ENCODE measurements around the gene GPR107. TPM values are rescaled to one million over a fixed set of nuclear protein-coding genes. Genes with fewer than 3 reads are reported as not detected.

The GPR107 gene
- total RNA-seq, 2 experiments from 2014 or later, result 10.4 to 24.3 TPM

- Histone ChIP-seq H3K27ac (ENCODE audit: low read depth, low read length, poor library complexity, severe bottlenecking) (peak overlapping the region; percentile 70), H3K4me1 (ENCODE audit: insufficient read depth, low read length, poor library complexity, severe bottlenecking) (peaks cover 98% of the 10 kb centered on the region), H3K9me2 (ENCODE audit: insufficient read depth, low read length) (no peaks in the 10 kb centered on the region), H3K36me3 (ENCODE audit: insufficient read depth, low read length) (peaks cover 39% of the 10 kb centered on the region), H3K4me3 (ENCODE audit: low read depth, low read length, poor library complexity, severe bottlenecking) (peak overlapping the region; percentile 10), H4K20me1 (ENCODE audit: insufficient read depth, low read length) (peaks cover 25% of the 10 kb centered on the region), H3K9me3 (ENCODE audit: low read length) (no peaks in the 10 kb centered on the region), H2AFZ (ENCODE audit: low read length) (no peak overlapping the region), H3K79me2 (ENCODE audit: insufficient read depth, low read depth, low read length) (peaks cover 100% of the 10 kb centered on the region), H3K4me2 (ENCODE audit: low read length) (peak overlapping the region; percentile 49)
- ChIA-PET CTCF (ENCODE audit: unreplicated experiment) (no interaction called here), POLR2A (interaction anchor here (0.6 to 3.0 kb wide), 4 partner anchors 11 to 28 kb away, joined by 3 to 11 read pairs (median 4); no protein-coding TSS in a partner anchor)
- DNase-seq (ENCODE audit: low spot score), result peak; percentile 55
- TF ChIP-seq CTCF (conservative IDR thresholded peaks at IDR 0.05; ENCODE audit: low read length), result no peak
- TF ChIP-seq EZH2phosphoT487 (IDR thresholded peaks at IDR 0.05; ENCODE audit: borderline replicate concordance, low read depth, low read length), result no peak
- intact Hi-C loops (cut with micrococcal nuclease; ENCODE audit: unreplicated experiment), result no loop called here
- no TSS peak for BruUV-seq (replicated peaks)
Observed at GRCh38 chr9:130023144-130023787, 30.4 kb upstream of the GPR107 start.

GRCh38 chr9:130023994-130024596 is 29.6 kb upstream of the GPR107 start:
- CTCF ChIA-PET (ENCODE audit: unreplicated experiment), result no interaction called here
- peaks cover 99% of the 10 kb centered on the region for H3K4me1 ChIP-seq (ENCODE audit: insufficient read depth, low read length, poor library complexity, severe bottlenecking)
- BruUV-seq (replicated peaks), result no TSS peak
- intact Hi-C loops (cut with micrococcal nuclease; ENCODE audit: unreplicated experiment), result no loop called here
- H3K4me2 ChIP-seq (ENCODE audit: low read length), result peak overlapping the region; percentile 49
- H3K9me2 ChIP-seq (ENCODE audit: insufficient read depth, low read length), result no peaks in the 10 kb centered on the region
- peaks cover 100% of the 10 kb centered on the region for H3K79me2 ChIP-seq (ENCODE audit: insufficient read depth, low read depth, low read length)
- no peaks in the 10 kb centered on the region for H3K9me3 ChIP-seq (ENCODE audit: low read length)
- H4K20me1 ChIP-seq (ENCODE audit: insufficient read depth, low read length), result peaks cover 33% of the 10 kb centered on the region
- H3K27ac ChIP-seq (ENCODE audit: low read depth, low read length, poor library complexity, severe bottlenecking), result peak overlapping the region; percentile 70
- H3K4me3 ChIP-seq (ENCODE audit: low read depth, low read length, poor library complexity, severe bottlenecking), result peak overlapping the region; percentile 10
- no peak overlapping the region for H2AFZ ChIP-seq (ENCODE audit: low read length)
- DNase-seq (ENCODE audit: low spot score), result no peak
- H3K36me3 ChIP-seq (ENCODE audit: insufficient read depth, low read length), result peaks cover 33% of the 10 kb centered on the region
- POLR2A ChIA-PET, result interaction anchor here (0.7 to 3.0 kb wide), 5 partner anchors 9 to 29 kb away, joined by 3 to 11 read pairs (median 4); no protein-coding TSS in a partner anchor
- TF ChIP-seq CTCF (conservative IDR thresholded peaks at IDR 0.05; ENCODE audit: low read length), result no peak
- TF ChIP-seq EZH2phosphoT487 (IDR thresholded peaks at IDR 0.05; ENCODE audit: borderline replicate concordance, low read depth, low read length), result no peak

DNA sequence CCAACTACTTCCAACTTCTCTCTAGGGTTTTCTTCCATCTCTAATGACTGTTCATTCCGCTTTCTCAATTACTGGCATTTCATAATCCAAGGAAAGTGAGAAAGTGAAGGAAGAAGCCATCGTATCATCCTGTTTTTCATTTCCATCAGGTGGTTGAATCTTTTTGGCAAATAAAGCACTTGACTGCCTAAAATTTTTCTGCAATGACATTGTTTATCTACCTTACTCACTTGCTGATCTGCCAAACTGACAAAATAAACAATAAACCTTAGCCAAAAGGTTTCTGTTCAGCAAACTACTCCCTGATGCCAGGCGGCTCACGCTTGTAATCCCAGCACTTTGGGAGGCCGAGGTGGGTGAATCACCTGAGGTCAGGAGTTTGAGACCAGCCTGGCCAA is 29.1 kb upstream of the GPR107 start:
- no peak overlapping the region for H2AFZ ChIP-seq (ENCODE audit: low read length)
- peaks cover 38% of the 10 kb centered on the region for H4K20me1 ChIP-seq (ENCODE audit: insufficient read depth, low read length)
- no peaks in the 10 kb centered on the region for H3K9me3 ChIP-seq (ENCODE audit: low read length)
- peaks cover 29% of the 10 kb centered on the region for H3K36me3 ChIP-seq (ENCODE audit: insufficient read depth, low read length)
- H3K4me3 ChIP-seq (ENCODE audit: low read depth, low read length, poor library complexity, severe bottlenecking), result no peak overlapping the region
- peaks cover 99% of the 10 kb centered on the region for H3K4me1 ChIP-seq (ENCODE audit: insufficient read depth, low read length, poor library complexity, severe bottlenecking)
- no peaks in the 10 kb centered on the region for H3K9me2 ChIP-seq (ENCODE audit: insufficient read depth, low read length)
- peaks cover 100% of the 10 kb centered on the region for H3K79me2 ChIP-seq (ENCODE audit: insufficient read depth, low read depth, low read length)
- TF ChIP-seq EZH2phosphoT487 (IDR thresholded peaks at IDR 0.05; ENCODE audit: borderline replicate concordance, low read depth, low read length) (no peak), CTCF (conservative IDR thresholded peaks at IDR 0.05; ENCODE audit: low read length) (no peak)
- ChIA-PET CTCF (ENCODE audit: unreplicated experiment) (no interaction called here), POLR2A (interaction anchor here (0.7 to 1.1 kb wide), 4 partner anchors 8 to 25 kb away, joined by 3 to 4 read pairs (median 4); no protein-coding TSS in a partner anchor)
- DNase-seq (ENCODE audit: low spot score), result no peak
- intact Hi-C loops (cut with micrococcal nuclease; ENCODE audit: unreplicated experiment), result no loop called here
- no TSS peak for BruUV-seq (replicated peaks)
- H3K27ac ChIP-seq (ENCODE audit: low read depth, low read length, poor library complexity, severe bottlenecking), result peak overlapping the region; percentile 70
- peak overlapping the region; percentile 30 for H3K4me2 ChIP-seq (ENCODE audit: low read length)
